Large intestine (tissue), 3 donors: Measurements from ENCODE around the gene FOXO4. TPM values are rescaled to one million over a fixed set of nuclear protein-coding genes. Genes with fewer than 3 reads are reported as not detected.

Source experiments
- DNase-seq, 2 donors: peaks; one replicate each; pipeline versions ENCODE4 v3.0.0 to v3.0.0-alpha.2; 2013
- H3K27ac ChIP-seq: one replicate; pipeline ENCODE4 v1.5.1; 2013; ENCODE audit warnings: low read length
- H3K27me3 ChIP-seq: 2 replicates; pipeline ENCODE4 v1.6.1; 2013; ENCODE audit warnings: low read length; ENCODE audit not compliant: control insufficient read depth, insufficient read depth
- H3K36me3 ChIP-seq: 2 replicates; pipeline ENCODE4 v1.6.1; 2013; ENCODE audit warnings: low read length; ENCODE audit not compliant: control insufficient read depth, insufficient read depth
- H3K4me1 ChIP-seq: one replicate; pipeline ENCODE4 v1.6.1; 2013; ENCODE audit warnings: low read length; ENCODE audit not compliant: control insufficient read depth, insufficient read depth
- H3K4me3 ChIP-seq: one replicate; pipeline ENCODE4 v1.5.1; 2013; ENCODE audit warnings: low read length
- H3K9me3 ChIP-seq: one replicate; pipeline ENCODE4 v1.6.1; 2013; ENCODE audit warnings: mild to moderate bottlenecking, low read depth, low read length, moderate library complexity; ENCODE audit not compliant: control insufficient read depth
- WGBS: methylation state at CpG from one replicate; pipeline ENCODE4 v1.1.5; 2013; ENCODE audit warnings: low lambda C conversion rate; ENCODE audit not compliant: insufficient coverage; 5-methylcytosine and 5-hydroxymethylcytosine counted together
- polyA plus RNA-seq: library from polyadenylated mRNA; unstranded; fragments of 120-200 nt; gene quantifications from one replicate; pipeline ENCODE4 v1.2.1, GENCODE V29; 2013

The FOXO4 gene
- polyA plus RNA-seq, 1 donor: 17.9 TPM

- H3K27ac ChIP-seq: no peak overlapping the region
- no peak for DNase-seq
- no peak overlapping the region for H3K4me3 ChIP-seq
- no peaks in the 10 kb centered on the region for H3K9me3 ChIP-seq
- H3K4me1 ChIP-seq: peaks cover 26% of the 10 kb centered on the region
- no peaks in the 10 kb centered on the region for H3K27me3 ChIP-seq
- no peaks in the 10 kb centered on the region for H3K36me3 ChIP-seq
- WGBS: no CpG with 5 or more reads among the region's 2 CpGs
These were observed 2.7 kb downstream of the FOXO4 start for GRCh38 chrX:71098302-71098701.

DNA sequence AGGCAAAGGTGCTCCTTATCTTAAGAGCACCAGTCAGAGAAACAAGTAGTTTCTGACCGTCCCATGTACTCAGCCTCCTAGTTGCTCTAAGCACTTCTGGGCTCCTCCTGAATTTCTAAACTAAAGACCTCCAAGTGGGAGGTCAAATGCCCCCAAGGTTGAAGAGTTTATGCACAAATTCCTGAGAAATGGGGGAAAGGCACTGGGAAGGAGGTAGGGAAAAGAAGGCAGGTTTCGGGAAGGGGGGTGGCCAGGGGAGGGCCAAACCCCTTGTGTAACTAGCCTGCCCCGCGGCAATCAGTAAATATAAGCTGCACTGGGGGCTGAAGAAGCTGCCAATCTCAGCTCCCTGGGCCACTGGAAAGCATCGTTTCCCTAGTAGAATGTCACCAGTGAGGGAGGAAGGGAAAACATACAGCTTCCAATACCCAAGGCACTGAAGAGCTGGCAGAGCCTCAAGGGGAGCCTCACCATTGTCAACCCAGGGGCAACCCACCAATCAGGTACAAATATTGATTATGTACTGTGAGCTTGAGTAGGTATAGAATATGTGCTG is 3.4 kb downstream of the FOXO4 start:
- WGBS: no CpG with 5 or more reads among the region's 5 CpGs
- peaks cover 32% of the 10 kb centered on the region for H3K4me1 ChIP-seq
- H3K36me3 ChIP-seq: no peaks in the 10 kb centered on the region
- H3K27me3 ChIP-seq: no peaks in the 10 kb centered on the region
- no peak overlapping the region for H3K4me3 ChIP-seq
- DNase-seq: no peak
- no peaks in the 10 kb centered on the region for H3K9me3 ChIP-seq
- no peak overlapping the region for H3K27ac ChIP-seq

DNA sequence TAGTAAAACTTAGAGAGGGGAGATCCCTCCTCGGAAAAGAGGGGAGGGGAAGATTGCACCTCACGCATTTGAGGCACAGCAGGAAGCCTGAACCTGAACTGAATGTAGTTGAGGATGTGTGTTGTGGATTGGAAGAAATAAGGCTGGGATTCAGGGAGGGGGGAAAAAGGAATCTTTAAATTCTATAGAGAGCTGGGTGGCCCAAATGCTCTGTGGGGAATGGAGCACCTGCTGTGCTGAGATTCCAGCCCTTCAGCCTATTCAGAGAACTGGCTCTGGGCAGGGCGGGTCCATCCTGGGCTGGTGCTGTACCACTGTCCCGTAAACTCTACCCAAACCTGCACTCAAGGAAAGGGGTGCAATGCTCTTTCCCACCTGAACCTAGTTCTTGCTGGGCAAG is 4.1 kb downstream of the FOXO4 start:
- H3K4me1 ChIP-seq: peaks cover 39% of the 10 kb centered on the region
- H3K27ac ChIP-seq: no peak overlapping the region
- H3K4me3 ChIP-seq: no peak overlapping the region
- H3K36me3 ChIP-seq: no peaks in the 10 kb centered on the region
- WGBS: no CpG with 5 or more reads among the region's 4 CpGs
- no peak for DNase-seq
- H3K27me3 ChIP-seq: no peaks in the 10 kb centered on the region
- no peaks in the 10 kb centered on the region for H3K9me3 ChIP-seq

DNA sequence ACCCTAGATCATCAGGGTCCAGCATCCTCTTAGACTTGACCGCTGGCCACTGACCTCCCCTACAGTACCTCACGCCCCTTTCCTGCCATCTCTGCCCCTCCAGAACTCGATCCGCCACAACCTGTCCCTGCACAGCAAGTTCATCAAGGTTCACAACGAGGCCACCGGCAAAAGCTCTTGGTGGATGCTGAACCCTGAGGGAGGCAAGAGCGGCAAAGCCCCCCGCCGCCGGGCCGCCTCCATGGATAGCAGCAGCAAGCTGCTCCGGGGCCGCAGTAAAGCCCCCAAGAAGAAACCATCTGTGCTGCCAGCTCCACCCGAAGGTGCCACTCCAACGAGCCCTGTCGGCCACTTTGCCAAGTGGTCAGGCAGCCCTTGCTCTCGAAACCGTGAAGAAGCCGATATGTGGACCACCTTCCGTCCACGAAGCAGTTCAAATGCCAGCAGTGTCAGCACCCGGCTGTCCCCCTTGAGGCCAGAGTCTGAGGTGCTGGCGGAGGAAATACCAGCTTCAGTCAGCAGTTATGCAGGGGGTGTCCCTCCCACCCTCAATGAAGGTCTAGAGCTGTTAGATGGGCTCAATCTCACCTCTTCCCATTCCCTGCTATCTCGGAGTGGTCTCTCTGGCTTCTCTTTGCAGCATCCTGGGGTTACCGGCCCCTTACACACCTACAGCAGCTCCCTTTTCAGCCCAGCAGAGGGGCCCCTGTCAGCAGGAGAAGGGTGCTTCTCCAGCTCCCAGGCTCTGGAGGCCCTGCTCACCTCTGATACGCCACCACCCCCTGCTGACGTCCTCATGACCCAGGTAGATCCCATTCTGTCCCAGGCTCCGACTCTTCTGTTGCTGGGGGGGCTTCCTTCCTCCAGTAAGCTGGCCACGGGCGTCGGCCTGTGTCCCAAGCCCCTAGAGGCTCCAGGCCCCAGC is 5.2 kb downstream of the FOXO4 start:
- Histone ChIP-seq H3K27me3 (no peaks in the 10 kb centered on the region), H3K36me3 (no peaks in the 10 kb centered on the region), H3K27ac (no peak overlapping the region), H3K9me3 (no peaks in the 10 kb centered on the region), H3K4me3 (no peak overlapping the region), H3K4me1 (peaks cover 44% of the 10 kb centered on the region)
- no CpG with 5 or more reads among the region's 31 CpGs for WGBS
- DNase-seq: no peak

DNA sequence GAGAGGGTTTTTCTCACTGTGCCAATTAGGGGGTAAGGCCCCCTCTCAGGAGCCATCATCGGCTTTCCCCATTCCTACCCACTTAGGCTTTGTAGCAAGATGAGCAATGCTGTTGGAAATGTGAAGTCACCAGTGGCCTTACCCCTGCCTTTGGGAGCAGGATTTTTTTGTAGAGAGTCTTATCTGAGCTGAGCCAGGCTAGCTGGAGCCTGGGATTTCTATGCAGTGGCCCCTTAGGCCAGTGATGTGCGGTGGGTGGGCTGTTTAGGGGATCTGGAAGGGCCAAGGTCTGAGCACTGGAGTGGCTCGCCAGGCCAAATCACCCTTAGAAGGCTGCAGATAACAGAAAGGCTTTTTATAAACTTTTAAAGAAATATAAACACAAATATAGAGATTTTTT is 6.6 kb downstream of the FOXO4 start:
- no peak for DNase-seq
- no peaks in the 10 kb centered on the region for H3K9me3 ChIP-seq
- no peaks in the 10 kb centered on the region for H3K27me3 ChIP-seq
- peaks cover 44% of the 10 kb centered on the region for H3K4me1 ChIP-seq
- peak overlapping the region; percentile 88 for H3K27ac ChIP-seq
- no peak overlapping the region for H3K4me3 ChIP-seq
- no peaks in the 10 kb centered on the region for H3K36me3 ChIP-seq
- no CpG with 5 or more reads among the region's 3 CpGs for WGBS

DNA sequence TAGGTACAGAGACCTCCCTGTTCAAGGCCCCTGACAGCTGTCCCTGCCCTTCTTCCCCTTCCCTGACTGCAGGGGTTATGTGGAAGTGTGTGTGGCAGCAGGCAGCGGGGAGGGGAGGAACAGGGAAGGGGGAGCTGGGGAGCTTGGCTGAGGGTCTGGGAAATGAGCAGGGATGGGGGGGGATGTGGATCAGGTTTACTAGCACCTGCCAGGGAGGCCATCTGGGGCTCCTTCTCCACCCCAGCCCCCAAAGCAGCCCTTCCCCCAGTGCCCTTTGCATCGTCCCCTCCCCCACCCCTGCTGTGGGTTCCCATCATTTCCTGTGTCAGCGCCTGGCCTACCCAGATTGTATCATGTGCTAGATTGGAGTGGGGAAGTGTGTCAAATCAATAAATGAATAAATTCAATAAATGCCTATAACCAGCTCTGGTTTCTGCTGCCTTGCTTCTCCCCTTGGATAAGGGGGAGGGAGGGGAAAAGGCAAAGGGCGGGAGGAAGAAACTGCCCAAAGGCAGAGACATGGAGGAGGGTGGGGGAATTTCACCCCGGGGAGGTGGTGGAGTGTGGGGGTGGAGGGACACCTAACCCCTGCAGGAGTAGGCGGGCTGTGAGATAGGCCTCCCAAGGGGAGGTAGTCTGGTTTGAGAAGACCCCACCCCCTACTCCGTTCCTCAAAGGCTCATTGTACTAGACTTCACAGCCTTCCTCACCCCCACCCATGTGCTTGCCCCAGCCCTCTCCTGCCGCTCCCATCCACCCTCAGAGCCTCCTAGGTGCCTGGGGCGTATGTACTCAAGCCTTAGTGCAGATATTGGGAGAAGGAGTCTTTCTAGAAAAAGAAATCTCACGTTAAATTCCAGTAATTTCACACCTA is 7.7 kb downstream of the FOXO4 start:
- DNase-seq: peak in 1 of 2 donors; percentile 77
- H3K27ac ChIP-seq: peak overlapping the region; percentile 88

DNA sequence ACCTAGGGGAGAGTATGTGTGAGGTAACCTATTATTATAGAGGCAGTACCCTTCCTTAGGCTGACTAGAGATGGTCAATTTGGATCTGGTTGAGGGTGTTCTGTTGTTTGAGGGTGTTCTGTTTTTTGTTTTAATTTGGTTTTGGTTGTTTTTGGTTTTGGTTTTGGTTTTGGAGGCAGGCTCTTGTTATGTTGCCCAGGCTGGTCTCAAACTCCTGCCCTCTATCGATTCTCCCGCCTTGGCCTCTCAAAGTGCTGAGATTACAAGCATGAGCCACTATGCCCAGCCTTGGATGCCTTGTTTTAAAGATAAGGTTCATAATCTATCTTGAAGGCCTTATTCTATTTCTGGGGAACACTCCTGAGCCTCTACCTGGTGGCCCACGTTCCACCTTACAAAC is 10.0 kb downstream of the FOXO4 start:
- no CpG with 5 or more reads among the region's 3 CpGs for WGBS
- Histone ChIP-seq H3K9me3 (no peaks in the 10 kb centered on the region), H3K4me3 (no peak overlapping the region), H3K27me3 (no peaks in the 10 kb centered on the region), H3K27ac (no peak overlapping the region), H3K4me1 (peaks cover 48% of the 10 kb centered on the region), H3K36me3 (no peaks in the 10 kb centered on the region)
- DNase-seq: no peak

More for the DNA sequence above, 7.7 kb downstream of the FOXO4 start:
- Histone ChIP-seq H3K9me3 (no peaks in the 10 kb centered on the region), H3K4me3 (no peak overlapping the region), H3K27me3 (no peaks in the 10 kb centered on the region), H3K36me3 (no peaks in the 10 kb centered on the region), H3K4me1 (peaks cover 43% of the 10 kb centered on the region)
- no CpG with 5 or more reads among the region's 10 CpGs for WGBS

DNA sequence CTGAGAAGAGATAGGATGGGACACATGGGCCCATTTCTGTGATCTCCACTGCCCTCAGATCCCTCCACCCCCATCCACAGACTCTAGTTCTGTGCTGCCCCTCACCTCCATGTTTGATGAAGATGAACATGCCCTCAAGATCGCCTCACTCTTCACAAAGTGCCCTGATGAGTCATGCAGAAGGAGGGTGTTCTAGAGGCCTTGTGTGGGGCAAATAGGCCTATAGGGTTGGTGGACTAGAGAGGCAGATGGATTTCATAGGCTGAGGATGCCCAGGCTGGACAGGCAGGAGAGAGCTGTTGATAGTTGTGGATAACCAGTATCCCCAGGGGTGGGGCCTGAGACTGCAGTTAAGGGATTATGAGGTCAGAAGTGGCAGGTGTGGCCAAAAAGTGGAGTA is 10.8 kb downstream of the FOXO4 start, which contains the start of gene CXorf65:
TSS of gene CXorf65 (minus strand) at position 314 of the 400 bp plus-strand sequence. CDS start at position 130, 184 bp downstream.
- no peak within 1 kb of the TSS for H3K4me3 ChIP-seq
- no CpG with 5 or more reads among the region's 1 CpG for WGBS
- no peaks in the 10 kb centered on the region for H3K36me3 ChIP-seq
- no peak for DNase-seq
- no peaks in the 10 kb centered on the region for H3K9me3 ChIP-seq
- H3K27me3 ChIP-seq: no peaks in the 10 kb centered on the region
- no peak within 1 kb of the TSS for H3K27ac ChIP-seq
- peaks cover 52% of the 10 kb centered on the region for H3K4me1 ChIP-seq

- H3K4me1 ChIP-seq: peaks cover 56% of the 10 kb centered on the region
- H3K27me3 ChIP-seq: no peaks in the 10 kb centered on the region
- H3K9me3 ChIP-seq: no peaks in the 10 kb centered on the region
- DNase-seq: no peak
- H3K36me3 ChIP-seq: no peaks in the 10 kb centered on the region
- H3K4me3 ChIP-seq: no peak overlapping the region
- WGBS: 100% methylated on average over 1 of the region's 4 CpGs
- no peak overlapping the region for H3K27ac ChIP-seq
These were observed 11.6 kb downstream of the FOXO4 start for GRCh38 chrX:71107245-71107644.

- no peaks in the 10 kb centered on the region for H3K36me3 ChIP-seq
- peaks cover 51% of the 10 kb centered on the region for H3K4me1 ChIP-seq
- DNase-seq: no peak
- no CpG with 5 or more reads among the region's 9 CpGs for WGBS
- H3K27ac ChIP-seq: no peak overlapping the region
- no peaks in the 10 kb centered on the region for H3K9me3 ChIP-seq
- H3K27me3 ChIP-seq: no peaks in the 10 kb centered on the region
- H3K4me3 ChIP-seq: no peak overlapping the region
These were observed 12.2 kb downstream of the FOXO4 start for GRCh38 chrX:71107762-71108360.
